H9 (cell line): Measurements from ENCODE around the gene WNT9A. TPM values are rescaled to one million over a fixed set of nuclear protein-coding genes. Genes with fewer than 3 reads are reported as not detected.
"Not testable (repeated sequence)": the region's sequence is repeated elsewhere in the genome, so short reads cannot be mapped to it uniquely, and the experiment has no call there.

ENCODE experiments used
- DNase-seq: peaks from one replicate; pipeline ENCODE4 v3.0.0-alpha.2; 2017
- H2AFZ ChIP-seq: one replicate; pipeline ENCODE4 v1.6.1; 2013; ENCODE audit warnings: mild to moderate bottlenecking, low read length, control low read depth, moderate library complexity
- H2AK5ac ChIP-seq: 2 replicates; pipeline ENCODE4 v1.6.1; 2013; ENCODE audit warnings: low read length, control low read depth, mixed read lengths; ENCODE audit not compliant: insufficient read length
- H2BK120ac ChIP-seq: one replicate; pipeline ENCODE4 v1.6.1; 2013; ENCODE audit warnings: low read depth, mild to moderate bottlenecking, low read length, control low read depth, inconsistent platforms; ENCODE audit not compliant: poor library complexity, severe bottlenecking
- H2BK12ac ChIP-seq: 2 replicates; pipeline ENCODE4 v1.6.1; 2013; ENCODE audit warnings: low read length, control low read depth, mixed read lengths, low read depth; ENCODE audit not compliant: insufficient read length
- H2BK15ac ChIP-seq: 2 replicates; pipeline ENCODE4 v1.6.1; 2013; ENCODE audit warnings: low read depth, low read length, control low read depth
- H2BK20ac ChIP-seq: one replicate; pipeline ENCODE4 v1.6.1; 2013; ENCODE audit warnings: low read depth, mild to moderate bottlenecking, low read length, control low read depth, inconsistent platforms; ENCODE audit not compliant: poor library complexity, severe bottlenecking
- H2BK5ac ChIP-seq: 2 replicates; pipeline ENCODE4 v1.6.1; 2013; ENCODE audit warnings: low read length, control low read depth, mixed read lengths; ENCODE audit not compliant: insufficient read length
- H3K14ac ChIP-seq: 2 replicates; pipeline ENCODE4 v1.6.1; 2013; ENCODE audit warnings: low read length, control low read depth; ENCODE audit not compliant: insufficient read depth
- H3K18ac ChIP-seq: 2 replicates; pipeline ENCODE4 v1.6.1; 2013; ENCODE audit warnings: low read depth, mild to moderate bottlenecking, mixed read lengths, low read length, control low read depth; ENCODE audit not compliant: insufficient read length
- H3K23ac ChIP-seq: 2 replicates; pipeline ENCODE4 v1.6.1; 2013; ENCODE audit warnings: low read length, control low read depth, mixed read lengths, low read depth; ENCODE audit not compliant: insufficient read length
- H3K23me2 ChIP-seq: 2 replicates; pipeline ENCODE4 v1.6.1; 2013; ENCODE audit warnings: low read depth, mild to moderate bottlenecking, mixed read lengths, low read length, control low read depth; ENCODE audit not compliant: insufficient read length, poor library complexity, severe bottlenecking
- H3K27ac ChIP-seq: 2 replicates; pipeline ENCODE4 v1.5.1; 2013; ENCODE audit warnings: low read length, control low read depth, mixed read lengths, low read depth; ENCODE audit not compliant: insufficient read length
- H3K27me3 ChIP-seq: 2 replicates; pipeline ENCODE4 v1.6.1; 2013; ENCODE audit warnings: low read length, control low read depth, inconsistent platforms; ENCODE audit not compliant: insufficient read depth
- H3K4ac ChIP-seq: 2 replicates; pipeline ENCODE4 v1.6.1; 2013; ENCODE audit warnings: low read depth, mild to moderate bottlenecking, control low read depth, inconsistent platforms, low read length, moderate library complexity
- H3K4me1 ChIP-seq: 2 replicates; pipeline ENCODE4 v1.6.1; 2013; ENCODE audit warnings: low read length, control low read depth, inconsistent platforms; ENCODE audit not compliant: insufficient read depth
- H3K4me2 ChIP-seq: 2 replicates; pipeline ENCODE4 v1.6.1; 2013; ENCODE audit warnings: low read length, control low read depth, mixed read lengths; ENCODE audit not compliant: insufficient read length, insufficient read depth
- H3K56ac ChIP-seq: 2 replicates; pipeline ENCODE4 v1.6.1; 2013; ENCODE audit warnings: low read depth, mild to moderate bottlenecking, mixed read lengths, low read length, control low read depth; ENCODE audit not compliant: insufficient read length
- H3K79me1 ChIP-seq: 2 replicates; pipeline ENCODE4 v1.6.1; 2013; ENCODE audit warnings: low read depth, mild to moderate bottlenecking, moderate library complexity, low read length, control low read depth, inconsistent platforms; ENCODE audit not compliant: insufficient read depth, poor library complexity, severe bottlenecking
- H3K79me2 ChIP-seq: 2 replicates; pipeline ENCODE4 v1.6.1; 2013; ENCODE audit warnings: low read length, control low read depth, inconsistent platforms; ENCODE audit not compliant: insufficient read depth
- H3K9ac ChIP-seq: 2 replicates; pipeline ENCODE4 v1.6.1; 2013; ENCODE audit warnings: low read length, control low read depth, mixed read lengths; ENCODE audit not compliant: insufficient read length; ENCODE audit errors: extremely low read depth
- H3K9me3 ChIP-seq: one replicate; pipeline ENCODE4 v1.6.1; 2013; ENCODE audit warnings: low read depth, low read length, inconsistent platforms; ENCODE audit not compliant: control insufficient read depth
- H3T11ph ChIP-seq: one replicate; pipeline ENCODE4 v1.6.1; 2013; ENCODE audit warnings: mild to moderate bottlenecking, low read length, control low read depth, inconsistent platforms
- H4K20me1 ChIP-seq: one replicate; pipeline ENCODE4 v1.6.1; 2013; ENCODE audit not compliant: control insufficient read depth, insufficient read length, insufficient read depth
- H4K5ac ChIP-seq: 2 replicates; pipeline ENCODE4 v1.6.1; 2013; ENCODE audit warnings: low read depth, mild to moderate bottlenecking, mixed read lengths, low read length, control low read depth; ENCODE audit not compliant: insufficient read length
- H4K8ac ChIP-seq: replicated peaks from 2 replicates; pipeline ENCODE4 v1.6.1; 2013; ENCODE audit warnings: low read length, control low read depth, mixed read lengths, low read depth; ENCODE audit not compliant: insufficient read length
- H4K91ac ChIP-seq: 2 replicates; pipeline ENCODE4 v1.6.1; 2013; ENCODE audit warnings: low read depth, mild to moderate bottlenecking, moderate library complexity, mixed read lengths, low read length, control low read depth; ENCODE audit not compliant: insufficient read length
- H3K27ac Mint-ChIP-seq, 3 experiments: 2 replicates in 2 of 3; 3 replicates in 1 of 3; pipeline ENCODE4 v1.8.0; 2020 to 2021; ENCODE audit warnings: mixed read lengths in 3 of 3, mild to moderate bottlenecking in 1 of 3, moderate library complexity in 1 of 3
- H3K27me3 Mint-ChIP-seq: 2 replicates; pipeline ENCODE4 v1.8.0; 2021; ENCODE audit warnings: low read depth, mild to moderate bottlenecking, moderate library complexity, mixed read lengths
- H3K36me3 Mint-ChIP-seq, 3 experiments: 2 replicates in 2 of 3; 3 replicates in 1 of 3; pipeline ENCODE4 v1.8.0; 2020 to 2021; ENCODE audit warnings: low read depth in 3 of 3, mixed read lengths in 3 of 3; ENCODE audit not compliant: insufficient read depth in 1 of 3
- H3K4me1 Mint-ChIP-seq, 2 experiments: 2 replicates each; pipeline ENCODE4 v1.8.0; 2020; ENCODE audit warnings: mixed read lengths in 2 of 2
- H3K4me3 Mint-ChIP-seq, 2 experiments: 2 replicates in 1 of 2; 3 replicates in 1 of 2; pipeline ENCODE4 v1.8.0; 2020 to 2021; ENCODE audit warnings: mild to moderate bottlenecking in 2 of 2, mixed read lengths in 2 of 2, moderate library complexity in 1 of 2
- H3K9me3 Mint-ChIP-seq, 2 experiments: 2 replicates in 1 of 2; 3 replicates in 1 of 2; pipeline ENCODE4 v1.8.0; 2020; ENCODE audit warnings: mild to moderate bottlenecking in 2 of 2, mixed read lengths in 2 of 2, moderate library complexity in 1 of 2
- CTCF ChIP-seq: fragments of 200-600 bp; sonication (generic); conservative IDR thresholded peaks from 3 replicates; pipeline ENCODE4 v1.8.0; 2021; ENCODE audit warnings: antibody characterized with exemption, mild to moderate bottlenecking
- WGBS: extraction: QIAGEN DNeasy Blood & Tissue Kit; methylation state at CpG from one replicate; pipeline ENCODE4 v1.1.7; 2013; ENCODE audit warnings: missing lambda C conversion rate, low lambda C conversion rate, mixed read lengths; ENCODE audit not compliant: insufficient read length; ENCODE audit errors: extremely low coverage; 5-methylcytosine and 5-hydroxymethylcytosine counted together
- total RNA-seq: library from RNA; stranded (reverse); gene quantifications from 2 replicates; pipeline ENCODE4 v1.2.1, GENCODE V29; 2021

Gene WNT9A
- total RNA-seq, 1 experiment from 2014 or later: 0.77 TPM

GRCh38 chr1:227880342-227880924 lies 67.3 kb downstream of the WNT9A start:
- H3K9me3 ChIP-seq: no peaks in the 10 kb centered on the region
- no peak overlapping the region for H3K9ac ChIP-seq
- H2BK12ac ChIP-seq: no peak overlapping the region
- H3K27me3 ChIP-seq: no peaks in the 10 kb centered on the region
- no peak overlapping the region for H3K4me2 ChIP-seq
- peaks cover 45% of the 10 kb centered on the region for H3K27me3 Mint-ChIP-seq
- H2BK20ac ChIP-seq: no peak overlapping the region
- H2BK5ac ChIP-seq: no peak overlapping the region
- H3K79me2 ChIP-seq: no peaks in the 10 kb centered on the region
- H3K4me1 ChIP-seq: no peaks in the 10 kb centered on the region
- no peak overlapping the region for H3K14ac ChIP-seq
- no peak overlapping the region for H3K4ac ChIP-seq
- peaks cover 0 to under 1% of the 10 kb centered on the region in 2 experiments; a peak in 3 of 4 replicates for H3K4me1 Mint-ChIP-seq
- H2AFZ ChIP-seq: no peak overlapping the region
- TF ChIP-seq CTCF: no peak
- H3K18ac ChIP-seq: no peak overlapping the region
- no peaks in the 10 kb centered on the region; a peak in 2 of 7 replicates for H3K36me3 Mint-ChIP-seq
- no peak overlapping the region for H4K5ac ChIP-seq
- no peak overlapping the region for H3K27ac Mint-ChIP-seq
- no peak overlapping the region for H4K8ac ChIP-seq
- no peak overlapping the region for H2BK120ac ChIP-seq
- H3K4me3 Mint-ChIP-seq: no peak overlapping the region
- H3K56ac ChIP-seq: no peak overlapping the region
- no peak overlapping the region for H3K23ac ChIP-seq
- no peak overlapping the region for H2BK15ac ChIP-seq
- no CpG with 5 or more reads among the region's 4 CpGs for WGBS
- no peaks in the 10 kb centered on the region for H4K20me1 ChIP-seq
- no peaks in the 10 kb centered on the region for H3K79me1 ChIP-seq
- H3K27ac ChIP-seq: no peak overlapping the region
- DNase-seq: no peak
- H4K91ac ChIP-seq: no peak overlapping the region
- no peak overlapping the region for H3T11ph ChIP-seq
- H2AK5ac ChIP-seq: no peak overlapping the region
- H3K23me2 ChIP-seq: no peaks in the 10 kb centered on the region
- peaks cover 2 to 4% of the 10 kb centered on the region in 2 experiments; a peak in 2 of 5 replicates for H3K9me3 Mint-ChIP-seq

GRCh38 chr1:227877810-227878209 lies 69.9 kb downstream of the WNT9A start:
- not testable (repeated sequence) for H2BK20ac ChIP-seq, H3K4me1 Mint-ChIP-seq, H3K9ac ChIP-seq, H4K20me1 ChIP-seq, H3K18ac ChIP-seq, H3K4ac ChIP-seq, H3K27me3 ChIP-seq, H2AFZ ChIP-seq, H3K27ac Mint-ChIP-seq, H3K23me2 ChIP-seq, H2BK15ac ChIP-seq, H4K5ac ChIP-seq, H3K23ac ChIP-seq, H3K9me3 Mint-ChIP-seq, H3K79me1 ChIP-seq, H2BK5ac ChIP-seq, H4K8ac ChIP-seq, DNase-seq, H3K4me3 Mint-ChIP-seq, H3K56ac ChIP-seq, H2AK5ac ChIP-seq, H2BK120ac ChIP-seq, H3K27ac ChIP-seq, H3K79me2 ChIP-seq, H3K4me2 ChIP-seq, H3K14ac ChIP-seq, H3K4me1 ChIP-seq, H3T11ph ChIP-seq, H4K91ac ChIP-seq, H3K9me3 ChIP-seq, H3K36me3 Mint-ChIP-seq, H2BK12ac ChIP-seq
- no CpG with 5 or more reads among the region's 3 CpGs for WGBS
- H3K27me3 Mint-ChIP-seq: peaks cover 67% of the 10 kb centered on the region
